HepG2 (cell line): ENCODE measurements around the gene SNX21.
"Not testable (repeated sequence)": the region's sequence is repeated elsewhere in the genome, so short reads cannot be mapped to it uniquely, and the experiment has no call there.

Experiments
- CTCF ChIP-seq: sonication (generic); formaldehyde crosslinking; IDR thresholded peaks from 2 replicates; pipeline ENCODE4 v1.5.0; 2020; ENCODE audit warnings: mild to moderate bottlenecking, missing genetic modification reagents, moderate library complexity
- POLR2A ChIP-seq, 2 experiments: IDR thresholded peaks; 2 replicates each; pipeline ENCODE4 v1.6.1; 2011; ENCODE audit warnings: low read depth in 2 of 2, low read length in 2 of 2, mild to moderate bottlenecking in 1 of 2, moderate library complexity in 1 of 2; ENCODE audit not compliant: insufficient read depth in 1 of 2
- ZXDC ChIP-seq: sonication (generic); formaldehyde crosslinking; IDR thresholded peaks from 2 replicates; pipeline ENCODE4 v1.5.0; 2020; ENCODE audit warnings: mild to moderate bottlenecking, missing genetic modification reagents

GRCh38 chr20:45797955-45798354, 35.6 kb upstream of the SNX21 start:
- TF ChIP-seq POLR2A (IDR thresholded peaks at IDR 0.05; ENCODE audit: insufficient read depth in 1 of 2, low read depth in 2 of 2, low read length in 2 of 2); CTCF (CRISPR knock-in tag); ZXDC (CRISPR knock-in tag): not testable (repeated sequence)
